Epithelial cell of esophagus (primary cell): ENCODE data around the gene C6orf132.

Experiments
- DNase-seq: peaks from one replicate; pipeline ENCODE4 v3.0.0; 2010; ENCODE audit warnings: low read depth
- H3K4me3 ChIP-seq: 2 replicates; pipeline ENCODE4 v1.5.1; 2011; ENCODE audit warnings: mild to moderate bottlenecking, low read length, control low read depth
- TF ChIP-seq, protein P1 (sequence below): IDR thresholded peaks from 2 replicates; pipeline ENCODE4 v1.5.1; 2011; ENCODE audit warnings: low read depth, mild to moderate bottlenecking, low read length, control low read depth, inconsistent platforms; ENCODE audit not compliant: insufficient read depth; ENCODE audit errors: missing control alignments

The C6orf132 gene

DNA sequence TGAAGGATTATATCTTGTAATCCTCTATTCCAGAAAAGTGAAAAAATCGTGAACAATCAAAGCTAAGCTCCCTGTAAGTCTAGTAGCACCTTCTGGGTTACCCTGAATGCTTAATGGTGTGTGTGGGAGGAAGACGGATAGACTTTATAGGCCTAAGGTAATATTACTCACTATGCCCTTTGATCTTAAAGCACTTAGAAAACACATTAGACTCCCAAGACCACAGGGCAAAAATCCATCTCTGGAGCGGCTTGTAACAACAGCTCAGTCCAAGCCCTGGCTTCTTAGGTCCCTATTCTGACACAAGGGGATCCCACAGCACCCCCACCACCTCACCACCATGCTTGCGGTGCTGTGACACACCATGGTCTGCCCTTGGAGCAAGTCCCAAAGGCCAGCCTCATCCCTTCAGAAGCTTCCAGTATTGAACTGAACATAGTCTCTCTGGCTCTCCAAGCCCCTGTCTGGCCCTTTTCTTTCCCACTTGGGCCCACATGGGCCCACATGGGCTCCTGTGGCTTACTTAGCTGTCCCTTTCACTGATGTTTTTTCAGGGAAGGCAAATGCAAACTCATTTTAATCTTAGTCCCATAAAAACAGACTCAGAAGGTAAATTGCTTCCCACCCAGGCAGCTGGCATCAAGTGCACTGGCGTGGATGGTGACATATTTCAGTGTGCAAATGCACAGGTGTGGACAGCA is 28.3 kb downstream of the C6orf132 start:
- DNase-seq, result peak; percentile 61
- TF ChIP-seq, protein P1, sequence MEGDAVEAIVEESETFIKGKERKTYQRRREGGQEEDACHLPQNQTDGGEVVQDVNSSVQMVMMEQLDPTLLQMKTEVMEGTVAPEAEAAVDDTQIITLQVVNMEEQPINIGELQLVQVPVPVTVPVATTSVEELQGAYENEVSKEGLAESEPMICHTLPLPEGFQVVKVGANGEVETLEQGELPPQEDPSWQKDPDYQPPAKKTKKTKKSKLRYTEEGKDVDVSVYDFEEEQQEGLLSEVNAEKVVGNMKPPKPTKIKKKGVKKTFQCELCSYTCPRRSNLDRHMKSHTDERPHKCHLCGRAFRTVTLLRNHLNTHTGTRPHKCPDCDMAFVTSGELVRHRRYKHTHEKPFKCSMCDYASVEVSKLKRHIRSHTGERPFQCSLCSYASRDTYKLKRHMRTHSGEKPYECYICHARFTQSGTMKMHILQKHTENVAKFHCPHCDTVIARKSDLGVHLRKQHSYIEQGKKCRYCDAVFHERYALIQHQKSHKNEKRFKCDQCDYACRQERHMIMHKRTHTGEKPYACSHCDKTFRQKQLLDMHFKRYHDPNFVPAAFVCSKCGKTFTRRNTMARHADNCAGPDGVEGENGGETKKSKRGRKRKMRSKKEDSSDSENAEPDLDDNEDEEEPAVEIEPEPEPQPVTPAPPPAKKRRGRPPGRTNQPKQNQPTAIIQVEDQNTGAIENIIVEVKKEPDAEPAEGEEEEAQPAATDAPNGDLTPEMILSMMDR, result no peak
- H3K4me3 ChIP-seq, result no peak overlapping the region

- TF ChIP-seq, protein P1, result no peak
- no peak for DNase-seq
- H3K4me3 ChIP-seq, result no peak overlapping the region
These were observed 30.1 kb downstream of the C6orf132 start for GRCh38 chr6:42112351-42112750.

- no peak overlapping the region for H3K4me3 ChIP-seq
- DNase-seq, result no peak
- TF ChIP-seq, protein P1, result no peak
These were observed 31.7 kb downstream of the C6orf132 start for GRCh38 chr6:42110683-42111082.

- H3K4me3 ChIP-seq, result no peak overlapping the region
- no peak for DNase-seq
- TF ChIP-seq, protein P1, result no peak
These were observed 34.3 kb downstream of the C6orf132 start for GRCh38 chr6:42108071-42108470.

DNA sequence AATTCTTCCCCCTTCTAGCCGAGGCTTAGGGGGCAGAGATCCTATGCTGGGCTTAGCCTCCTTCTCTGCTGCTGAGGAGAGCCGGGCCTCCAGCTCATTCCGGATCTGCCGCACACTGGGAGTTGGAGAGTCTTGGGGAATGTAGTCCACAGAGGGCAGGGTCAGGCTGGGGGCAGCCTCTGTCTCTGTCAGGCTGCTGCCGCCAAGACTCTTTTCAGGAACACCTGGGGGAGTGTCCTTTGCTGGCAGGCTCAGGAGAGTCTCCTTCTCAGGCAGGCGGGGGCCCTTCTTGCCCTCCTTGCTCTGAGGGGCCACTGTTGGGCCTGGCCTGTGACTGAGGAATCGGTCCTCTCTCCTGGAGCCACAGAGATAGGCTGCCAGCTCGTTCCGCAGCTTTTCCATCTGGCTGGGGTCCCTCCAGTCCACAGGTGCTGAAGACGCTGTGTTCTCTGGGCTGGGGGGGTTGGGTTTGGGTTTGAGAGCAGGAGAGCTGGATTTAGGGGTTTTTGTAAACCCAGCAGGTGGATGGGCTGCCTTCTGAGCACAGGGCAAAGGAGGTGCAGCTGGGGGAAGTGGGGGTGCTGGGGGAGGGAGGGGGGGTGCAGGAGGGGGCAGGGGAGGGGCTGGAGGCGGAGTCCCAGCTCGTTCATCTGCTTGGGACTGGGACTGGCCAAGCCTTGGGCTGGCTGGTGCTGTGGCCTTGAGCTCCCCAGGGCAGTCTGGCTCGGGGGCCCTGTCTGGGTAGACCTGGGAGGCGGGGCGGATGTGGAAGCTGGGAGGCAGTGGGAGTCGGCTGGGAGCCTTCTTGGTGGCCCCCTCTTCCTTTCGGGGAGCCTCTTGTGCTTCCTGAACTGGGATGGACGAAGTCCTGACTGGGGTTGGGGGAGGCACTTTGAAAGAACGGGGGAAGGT is 36.1 kb downstream of the C6orf132 start:
- DNase-seq, result no peak
- TF ChIP-seq, protein P1, result no peak
- H3K4me3 ChIP-seq, result no peak overlapping the region

GRCh38 chr6:42105709-42106108 is 36.7 kb downstream of the C6orf132 start:
- TF ChIP-seq, protein P1, result no peak
- no peak for DNase-seq
- no peak overlapping the region for H3K4me3 ChIP-seq

DNA sequence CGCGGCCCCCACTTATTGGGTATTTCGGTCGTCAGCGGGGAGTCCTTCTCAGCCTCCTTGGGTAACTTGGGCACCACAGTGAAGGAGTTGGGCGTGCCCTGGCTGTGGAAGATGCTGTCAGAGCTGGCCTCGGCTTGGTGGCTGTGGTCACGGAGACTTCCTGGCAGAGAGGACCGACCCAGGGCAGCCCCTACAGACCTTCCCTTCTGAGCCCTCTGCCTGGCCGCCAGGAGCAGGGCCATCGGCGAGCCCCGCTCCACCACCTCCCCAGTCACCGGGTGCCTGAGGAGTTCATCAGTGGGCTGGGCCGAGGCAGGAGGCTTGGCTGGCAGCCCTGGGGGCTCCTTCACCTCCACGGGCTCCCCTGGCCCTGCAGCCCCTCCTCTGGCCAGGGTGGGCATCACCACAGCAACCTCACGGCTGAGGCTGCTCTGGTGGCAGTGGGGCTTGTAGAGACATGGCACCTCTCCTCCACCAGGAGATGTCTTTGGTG is 37.2 kb downstream of the C6orf132 start:
- TF ChIP-seq, protein P1, result no peak
- H3K4me3 ChIP-seq, result no peak overlapping the region

More for the DNA sequence above, 37.2 kb downstream of the C6orf132 start:
- no peak for DNase-seq
